Peyer's patch (tissue), 4 donors: ENCODE data around the gene NTN1.

ENCODE experiments used
- POLR2A ChIP-seq, 2 donors: fragments of 450-650 bp; IDR thresholded peaks; one replicate each; pipeline ENCODE4 v1.5.1; 2017; ENCODE audit warnings: antibody characterized with exemption in 2 of 2, mild to moderate bottlenecking in 2 of 2, moderate library complexity in 2 of 2
- TF ChIP-seq, protein P1 (sequence below), 6 experiments: fragments of 450-650 bp in 4 of 6; fragments of 200-600 bp in 2 of 6; sonication (generic) in 1 of 6; IDR thresholded peaks; one replicate each; pipeline ENCODE4 v1.5.1; 2017 to 2019; ENCODE audit warnings: antibody characterized with exemption in 6 of 6, mild to moderate bottlenecking in 3 of 6, moderate library complexity in 1 of 6

DNA sequence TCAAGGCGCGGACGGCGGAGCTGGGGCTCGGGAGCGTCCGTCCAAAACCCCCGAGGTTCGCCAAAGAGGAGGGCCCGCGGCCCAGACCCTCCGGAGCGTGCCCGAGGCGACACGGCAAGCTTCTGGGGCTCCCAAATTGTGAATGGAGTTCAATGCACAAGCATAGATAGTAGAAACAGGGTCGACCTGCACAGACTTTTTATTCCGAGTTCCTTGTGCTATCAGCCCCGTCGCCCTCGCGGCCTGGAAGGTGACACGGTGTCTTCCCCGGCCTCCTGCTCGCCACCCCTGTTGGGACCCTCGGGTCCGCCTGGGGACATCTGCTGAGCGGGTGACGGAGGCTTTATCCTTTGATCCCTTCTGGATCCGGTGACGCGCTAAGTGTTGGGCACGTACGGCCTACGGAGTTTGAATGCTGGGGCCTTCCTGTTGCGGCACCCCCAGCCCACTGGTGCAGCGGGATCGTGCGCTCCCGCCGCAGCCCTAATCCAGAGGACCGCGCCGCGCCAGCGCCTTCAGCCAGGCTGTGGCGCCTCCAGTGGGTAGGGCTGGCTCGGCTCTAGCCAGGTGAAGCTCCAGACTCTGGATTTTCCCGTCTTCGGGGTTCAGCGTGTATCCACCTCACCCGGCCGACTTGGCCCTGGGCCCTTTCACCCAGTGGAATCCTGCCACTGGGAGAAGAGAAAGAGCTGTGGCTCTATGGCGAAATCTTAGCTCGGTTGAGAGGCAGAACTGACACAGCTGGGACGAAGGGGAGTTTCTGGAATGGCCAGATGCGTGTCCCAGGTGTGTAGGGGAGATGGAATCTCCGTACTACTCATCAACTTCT, 17.0 kb upstream of the NTN1 start:
- TF ChIP-seq, protein P1, sequence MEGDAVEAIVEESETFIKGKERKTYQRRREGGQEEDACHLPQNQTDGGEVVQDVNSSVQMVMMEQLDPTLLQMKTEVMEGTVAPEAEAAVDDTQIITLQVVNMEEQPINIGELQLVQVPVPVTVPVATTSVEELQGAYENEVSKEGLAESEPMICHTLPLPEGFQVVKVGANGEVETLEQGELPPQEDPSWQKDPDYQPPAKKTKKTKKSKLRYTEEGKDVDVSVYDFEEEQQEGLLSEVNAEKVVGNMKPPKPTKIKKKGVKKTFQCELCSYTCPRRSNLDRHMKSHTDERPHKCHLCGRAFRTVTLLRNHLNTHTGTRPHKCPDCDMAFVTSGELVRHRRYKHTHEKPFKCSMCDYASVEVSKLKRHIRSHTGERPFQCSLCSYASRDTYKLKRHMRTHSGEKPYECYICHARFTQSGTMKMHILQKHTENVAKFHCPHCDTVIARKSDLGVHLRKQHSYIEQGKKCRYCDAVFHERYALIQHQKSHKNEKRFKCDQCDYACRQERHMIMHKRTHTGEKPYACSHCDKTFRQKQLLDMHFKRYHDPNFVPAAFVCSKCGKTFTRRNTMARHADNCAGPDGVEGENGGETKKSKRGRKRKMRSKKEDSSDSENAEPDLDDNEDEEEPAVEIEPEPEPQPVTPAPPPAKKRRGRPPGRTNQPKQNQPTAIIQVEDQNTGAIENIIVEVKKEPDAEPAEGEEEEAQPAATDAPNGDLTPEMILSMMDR (IDR thresholded peaks at IDR 0.05) = no peak
- no peak for TF ChIP-seq POLR2A (IDR thresholded peaks at IDR 0.05)
